Activated CD8-positive, alpha-beta memory T cell treated with anti-CD3 and anti-CD28 coated beads for 36 hours (primary cell): ENCODE results near the gene NEMF. TPM values are rescaled to one million over a fixed set of nuclear protein-coding genes. Genes with fewer than 3 reads are reported as not detected.
"Not testable (repeated sequence)": the region's sequence is repeated elsewhere in the genome, so short reads cannot be mapped to it uniquely, and the experiment has no call there.

ENCODE experiments used
- CTCF ChIA-PET: fragments of 350-600 bp; sonication (Branson Sonifier 250); formaldehyde crosslinking; loops from one replicate; lab custom pipeline; 2021; ENCODE audit warnings: antibody characterized with exemption; lab: Charles Lee
- POLR2A ChIA-PET: fragments of 350-600 bp; sonication (Branson Sonifier 250); formaldehyde crosslinking; loops from one replicate; lab custom pipeline; 2021; ENCODE audit warnings: antibody characterized with exemption; lab: Charles Lee
- total RNA-seq, 2 experiments: library from RNA; stranded (reverse); gene quantifications; one replicate each; pipeline ENCODE4 v1.2.3, GENCODE V29; 2021

Gene NEMF
- total RNA-seq, 2 experiments from 2014 or later = 73.3 to 74.7 TPM

DNA sequence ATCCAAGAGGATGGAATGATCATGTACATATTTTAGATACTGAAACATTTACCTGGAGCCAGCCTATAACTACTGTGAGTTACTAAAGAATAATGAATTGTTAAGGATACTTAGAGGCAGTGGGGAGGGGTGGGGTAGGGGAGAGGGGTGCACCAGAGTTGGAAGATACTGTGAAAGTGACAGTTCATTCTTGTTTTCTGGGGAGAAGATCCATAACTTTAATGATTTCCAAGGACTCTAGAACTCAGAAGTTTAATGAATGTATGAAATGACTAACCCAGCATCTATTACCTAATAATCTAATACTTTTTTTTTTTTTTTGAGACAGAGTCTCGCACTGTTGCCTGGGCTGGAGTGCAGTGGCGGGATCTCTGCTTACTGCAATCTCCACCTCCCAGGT lies 74.2 kb downstream of the NEMF start:
- ChIA-PET POLR2A (no interaction called here), CTCF (no interaction called here)

DNA sequence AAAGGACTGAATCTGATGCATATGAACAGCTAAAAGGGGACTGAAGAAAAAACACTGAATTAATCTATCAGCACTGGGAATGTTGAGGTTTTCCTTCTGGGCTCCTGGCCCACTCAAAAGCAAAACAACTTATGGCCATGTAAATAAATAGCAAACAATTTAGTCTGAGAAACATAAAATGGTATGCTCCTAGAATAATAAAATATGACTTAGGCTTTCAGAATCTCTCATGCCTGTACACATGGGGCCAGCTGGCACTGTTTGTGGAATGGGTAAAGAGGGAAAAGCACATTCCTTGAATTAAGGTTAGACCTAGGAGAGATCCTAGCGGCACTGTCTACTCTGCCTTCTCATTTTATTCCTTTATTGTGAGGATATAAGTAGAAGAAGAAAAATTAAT lies 78.5 kb downstream of the NEMF start:
- POLR2A ChIA-PET = interaction anchor here (0.6 kb wide), 1 partner anchor 28 kb away, joined by 5 read pairs; no protein-coding TSS in a partner anchor
- CTCF ChIA-PET = no interaction called here

DNA sequence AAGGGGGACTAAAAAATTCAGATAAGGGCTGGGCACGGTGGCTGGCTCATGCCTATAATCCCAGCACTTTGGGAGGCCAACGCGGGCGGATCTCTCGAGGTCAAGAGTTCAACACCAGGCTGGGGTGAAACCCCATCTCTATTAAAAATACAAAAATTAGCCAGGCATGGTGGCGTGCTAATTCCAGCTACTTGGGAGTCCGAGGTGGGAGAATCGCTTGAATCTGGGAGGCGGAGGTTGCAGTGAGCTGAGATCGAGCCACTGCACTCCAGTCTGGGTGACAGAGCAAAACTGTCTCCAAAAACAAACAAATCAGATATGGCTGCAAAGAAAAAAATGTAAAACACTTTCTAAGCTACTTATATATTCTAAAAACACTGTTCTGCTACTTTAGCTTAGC lies 80.9 kb downstream of the NEMF start:
- POLR2A ChIA-PET = interaction anchor here (0.6 kb wide), 1 partner anchor 10 kb away, joined by 3 read pairs; no protein-coding TSS in a partner anchor
- CTCF ChIA-PET = not testable (repeated sequence)

DNA sequence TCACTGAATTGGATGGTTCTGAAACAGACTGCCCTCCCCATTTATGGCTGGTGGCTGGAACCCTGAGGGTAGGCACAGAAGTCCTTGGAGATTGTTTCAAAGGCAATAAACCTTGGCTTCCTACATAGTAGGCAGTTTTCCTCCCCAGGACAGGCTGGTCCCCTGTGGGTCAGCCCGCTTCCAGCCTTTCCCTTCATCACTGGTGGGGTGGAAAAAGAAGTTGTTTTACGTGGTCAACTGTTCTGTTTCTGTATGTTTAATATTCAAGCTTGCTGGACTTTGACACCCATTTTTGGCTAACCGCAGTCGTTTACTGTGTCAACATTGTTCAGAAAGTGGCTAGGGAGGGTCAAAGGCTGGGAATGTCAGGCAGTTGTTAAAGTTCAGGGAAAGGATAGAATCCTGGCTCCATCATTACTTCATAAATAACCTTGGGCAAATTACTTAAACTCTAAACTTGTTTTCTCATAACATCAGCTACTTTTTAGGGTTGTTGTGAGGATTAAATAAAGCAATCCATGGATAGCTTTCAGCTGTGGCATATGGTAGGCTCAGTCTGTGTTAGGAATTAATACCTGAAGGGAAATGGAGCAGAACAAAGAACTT lies 82.3 kb downstream of the NEMF start:
- CTCF ChIA-PET = no interaction called here
- POLR2A ChIA-PET = interaction anchor here (0.8 kb wide), 1 partner anchor 149 kb away, joined by 3 read pairs; no protein-coding TSS in a partner anchor

DNA sequence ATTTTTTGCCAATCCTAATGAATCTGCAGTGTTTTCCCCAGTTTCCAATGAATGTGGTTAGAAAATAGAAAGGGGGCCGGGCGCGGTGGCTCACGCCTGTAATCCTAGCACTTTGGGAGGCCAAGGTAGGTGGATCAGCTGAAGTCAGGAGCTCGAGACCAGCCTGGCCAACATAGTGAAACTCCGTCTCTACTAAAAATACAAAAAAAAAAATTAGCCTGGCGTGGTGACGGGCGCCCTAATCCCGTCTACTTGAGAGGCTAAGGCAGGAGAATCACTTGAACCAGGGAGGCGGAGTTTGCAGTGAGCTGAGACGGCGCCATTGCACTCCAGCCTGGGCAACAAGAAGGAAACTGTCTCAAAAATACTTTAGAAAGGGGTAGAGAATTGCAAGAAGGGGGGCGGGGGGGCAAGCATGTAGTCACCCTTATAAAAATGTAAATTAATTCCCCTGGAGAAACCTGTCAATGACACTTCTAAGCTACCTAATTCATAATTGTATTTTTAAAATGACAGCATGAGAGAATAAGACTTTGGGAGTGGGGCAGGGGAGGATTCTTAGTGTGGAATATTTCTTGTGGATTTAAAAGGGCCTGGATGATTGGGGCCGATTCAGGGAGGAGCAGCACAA lies 82.9 kb downstream of the NEMF start:
- ChIA-PET POLR2A (interaction anchor here (0.5 to 3.0 kb wide), 5 partner anchors 13 to 149 kb away, joined by 3 to 39 read pairs (median 9); partner anchors contain the start of genes DNAAF2, MGAT2, NEMF and RPL36AL), CTCF (interaction anchor here (2.5 to 3.3 kb wide), 2 partner anchors 82 to 135 kb away, joined by 9 to 15 read pairs; partner anchors contain the start of genes DNAAF2 and NEMF)

DNA sequence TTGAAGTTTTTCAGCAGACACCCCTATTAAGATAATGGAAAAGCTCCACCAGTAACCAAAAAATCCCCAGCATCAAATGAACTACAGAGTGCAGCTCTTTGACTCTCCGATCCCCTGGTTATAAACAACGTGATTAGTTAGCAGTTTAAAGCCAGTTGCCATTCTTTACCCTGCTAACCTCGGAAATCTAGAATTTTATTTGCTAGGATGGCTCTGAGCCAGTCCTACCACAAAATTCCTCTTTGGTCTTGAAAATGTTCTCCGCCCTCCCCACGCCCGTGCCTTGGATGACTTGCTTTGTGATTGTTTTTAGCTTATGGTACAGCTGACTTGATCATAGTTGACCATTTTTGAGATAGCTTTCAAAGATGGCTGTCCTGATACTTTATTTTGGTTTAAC lies 83.4 kb downstream of the NEMF start:
- ChIA-PET CTCF (interaction anchor here (0.5 to 3.3 kb wide), 4 partner anchors 11 to 135 kb away, joined by 3 to 15 read pairs (median 6); partner anchors contain the start of genes DNAAF2 and NEMF), POLR2A (interaction anchor here (0.5 to 3.2 kb wide), 10 partner anchors 12 to 347 kb away, joined by 3 to 39 read pairs (median 6); partner anchors contain the start of genes DNAAF2, KLHDC1, MGAT2 and NEMF)

DNA sequence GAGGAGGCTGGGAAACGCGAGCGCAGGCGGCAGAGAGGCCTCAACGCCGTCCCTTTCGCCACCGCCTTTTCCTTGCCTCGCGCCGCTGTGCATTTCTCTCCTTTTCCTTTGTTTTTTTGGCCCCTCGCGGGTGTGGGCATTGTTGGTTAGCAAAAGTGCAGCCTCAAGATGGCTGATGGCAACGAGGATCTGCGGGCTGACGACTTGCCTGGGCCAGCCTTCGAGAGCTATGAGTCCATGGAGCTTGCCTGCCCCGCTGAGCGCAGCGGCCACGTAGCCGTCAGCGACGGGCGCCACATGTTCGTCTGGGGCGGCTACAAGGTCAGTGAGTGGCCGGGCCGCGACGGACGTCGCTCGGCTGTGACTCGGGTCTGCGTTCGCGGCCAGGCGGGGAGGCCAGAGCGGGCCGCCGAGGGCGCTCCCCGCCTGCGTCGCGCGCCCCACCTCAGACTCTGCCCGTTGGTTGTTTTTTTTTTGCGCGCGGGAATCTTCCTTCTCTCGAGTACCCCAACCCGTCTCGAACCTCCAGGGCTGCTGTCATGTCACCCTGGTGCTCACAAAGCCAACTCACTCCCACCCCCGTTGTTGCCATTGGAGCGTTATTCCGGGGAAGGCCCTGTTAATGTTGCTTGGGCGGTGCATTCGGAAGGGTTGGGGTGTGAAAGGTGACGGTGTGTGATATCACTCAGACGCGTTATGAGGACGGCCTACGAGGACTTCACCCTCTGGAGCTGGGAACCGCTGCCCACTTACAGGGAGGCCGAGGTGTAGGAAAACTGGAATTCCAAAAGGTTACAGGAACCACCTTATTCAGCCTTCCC lies 84.1 kb downstream of the NEMF start:
- POLR2A ChIA-PET = interaction anchor here (0.5 to 3.2 kb wide), 15 partner anchors 12 to 348 kb away, joined by 3 to 39 read pairs (median 4); partner anchors contain the start of genes DNAAF2, KLHDC1, LRR1 and MGAT2
- CTCF ChIA-PET = interaction anchor here (0.5 to 3.3 kb wide), 10 partner anchors 11 to 542 kb away, joined by 3 to 15 read pairs (median 4); partner anchors contain the start of genes DNAAF2, KLHDC1, MGAT2 and NEMF

DNA sequence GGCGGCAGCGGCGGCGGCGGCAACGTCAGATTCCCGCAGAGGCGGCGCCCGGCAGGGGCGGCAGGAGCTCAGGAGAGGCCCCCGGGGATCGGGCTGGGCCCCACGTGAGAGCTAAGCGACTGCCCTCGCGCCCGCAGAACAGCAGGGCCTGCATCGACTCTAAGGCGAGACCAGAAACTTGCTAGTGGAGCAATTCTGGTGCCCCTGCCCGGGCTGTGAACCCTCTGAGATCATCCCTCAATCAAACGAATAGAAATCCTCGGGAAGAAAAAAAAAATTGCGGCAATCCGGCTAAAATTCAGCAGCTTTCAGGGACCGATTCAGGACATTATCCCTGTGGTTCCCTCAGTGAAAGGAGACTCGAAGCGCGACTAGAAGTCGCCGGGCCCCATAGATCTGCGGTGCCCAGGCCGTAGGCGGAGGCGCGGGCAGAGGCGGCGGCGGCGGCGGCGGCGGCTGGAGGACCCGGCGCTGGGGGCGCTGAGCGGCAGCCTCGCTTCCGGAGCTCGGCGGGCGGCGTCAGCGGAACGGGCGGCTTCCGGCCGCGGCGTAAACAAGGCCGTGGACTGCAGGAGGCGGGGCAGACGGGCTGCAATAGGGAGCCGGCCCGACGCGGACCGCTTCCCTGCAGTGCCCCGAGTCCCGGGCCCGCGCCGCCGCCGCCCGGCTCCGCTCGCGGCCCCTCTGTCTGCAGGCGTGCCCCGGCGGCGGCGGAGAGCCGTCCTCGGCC lies 84.9 kb downstream of the NEMF start, which contains the start of gene KLHDC2:
TSS of gene KLHDC2 (plus strand) at position 583 of the 730 bp plus-strand sequence. CDS start 316 bp downstream, outside the sequence.
- POLR2A ChIA-PET = interaction anchor here (0.6 to 3.2 kb wide), 14 partner anchors 13 to 181 kb away, joined by 3 to 39 read pairs (median 6); partner anchors contain the start of genes DNAAF2, KLHDC1, LRR1 and MGAT2
- CTCF ChIA-PET = interaction anchor here (0.6 to 3.3 kb wide), 13 partner anchors 12 to 543 kb away, joined by 3 to 15 read pairs (median 3); partner anchors contain the start of genes DNAAF2, KLHDC1, MGAT2 and NEMF

DNA sequence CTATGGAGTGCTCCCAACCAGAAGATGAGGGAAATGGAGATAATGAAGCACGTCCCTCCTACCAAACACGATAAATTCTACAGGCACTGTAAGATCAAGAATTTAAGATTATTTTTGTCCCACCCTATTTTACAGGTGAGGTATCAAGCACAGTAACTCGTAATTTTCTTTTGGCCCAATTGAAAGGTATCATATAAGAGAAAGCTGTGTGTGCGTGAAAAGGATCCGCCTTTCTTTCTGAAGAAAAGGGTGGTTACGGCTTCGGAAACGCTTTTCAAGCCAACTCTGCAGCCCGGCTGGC lies 85.4 kb downstream of the NEMF start:
- POLR2A ChIA-PET = interaction anchor here (0.6 to 3.2 kb wide), 9 partner anchors 72 to 181 kb away, joined by 3 to 39 read pairs (median 7); partner anchors contain the start of genes DNAAF2, LRR1, MGAT2 and NEMF
- CTCF ChIA-PET = interaction anchor here (0.6 to 3.3 kb wide), 9 partner anchors 75 to 315 kb away, joined by 3 to 15 read pairs (median 4); partner anchors contain the start of genes DNAAF2, KLHDC1, MGAT2 and NEMF

DNA sequence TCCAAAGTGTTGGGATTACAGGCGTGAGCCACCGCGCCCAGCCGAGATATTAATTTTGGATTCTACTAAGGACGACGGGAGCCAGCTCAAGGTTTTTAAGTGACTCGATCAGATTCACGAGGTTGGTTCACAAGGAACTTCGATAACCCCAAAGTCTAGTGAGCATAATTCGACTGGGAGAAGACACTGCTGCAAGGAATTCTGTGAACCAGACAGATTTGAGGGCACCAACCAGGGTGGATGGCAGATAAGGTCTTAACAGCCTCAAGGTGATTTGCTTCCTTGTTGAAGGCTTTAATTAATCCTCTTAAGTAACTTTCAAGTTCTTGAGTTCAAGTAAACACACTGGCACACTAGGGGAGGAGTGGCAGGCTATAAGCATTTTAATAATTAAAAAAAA lies 85.7 kb downstream of the NEMF start:
- ChIA-PET POLR2A (interaction anchor here (0.6 to 3.2 kb wide), 8 partner anchors 71 to 181 kb away, joined by 3 to 39 read pairs (median 7); partner anchors contain the start of genes DNAAF2, MGAT2, NEMF and POLE2), CTCF (interaction anchor here (0.6 to 3.3 kb wide), 9 partner anchors 70 to 315 kb away, joined by 3 to 15 read pairs (median 4); partner anchors contain the start of genes DNAAF2, KLHDC1 and NEMF)

DNA sequence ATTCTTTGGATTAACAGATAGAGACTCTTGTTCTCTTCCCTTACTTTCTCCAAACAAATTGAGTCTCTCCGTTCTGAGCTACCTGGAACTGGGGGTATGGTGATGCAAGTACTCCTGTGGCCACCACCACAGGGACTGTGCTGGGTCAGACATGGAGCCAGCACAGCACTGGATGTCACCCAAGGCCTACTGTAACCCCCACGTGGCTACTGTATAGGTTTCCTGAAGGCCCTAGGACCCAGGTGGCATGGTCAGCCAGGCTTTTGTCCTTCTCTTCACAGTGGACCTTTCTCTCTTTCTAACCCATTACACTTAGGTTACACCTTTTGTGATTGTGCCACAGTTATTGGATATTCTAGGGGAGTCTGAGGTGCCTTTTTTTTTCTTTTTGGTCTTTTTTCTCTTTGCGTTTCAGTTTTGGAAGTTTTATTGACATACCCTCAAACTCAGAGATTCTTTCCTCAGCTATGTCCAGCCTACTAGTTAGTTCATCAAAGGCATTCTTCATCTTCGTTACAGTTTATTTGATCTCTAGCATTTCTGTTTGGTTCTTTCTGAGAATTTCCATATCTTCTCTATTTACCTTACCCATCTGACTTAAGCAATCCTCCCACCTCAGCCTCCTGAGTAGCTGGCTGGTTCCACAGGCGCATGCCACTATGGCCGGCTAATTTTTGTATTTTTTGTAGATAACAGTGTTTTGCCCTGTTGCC lies 90.6 kb downstream of the NEMF start:
- POLR2A ChIA-PET = no interaction called here
- CTCF ChIA-PET = no interaction called here

DNA sequence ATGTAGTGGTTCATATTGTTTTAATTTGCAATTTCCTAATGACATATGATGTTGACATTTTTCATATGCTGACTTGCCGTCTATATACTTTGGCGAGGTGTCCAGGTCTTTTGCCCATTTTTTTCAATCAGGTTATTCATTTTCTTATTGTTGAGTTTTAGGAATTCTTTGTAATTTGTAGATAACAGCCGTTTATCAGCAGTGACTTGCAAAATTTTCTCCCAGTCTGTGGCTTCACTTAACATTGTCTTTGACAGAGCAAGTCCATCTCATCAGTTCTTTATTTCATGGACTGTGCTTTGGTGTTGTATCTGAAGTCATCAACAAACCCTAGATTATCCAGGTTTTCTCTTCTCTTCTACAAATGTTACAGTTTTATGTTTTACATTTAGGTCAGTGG lies 97.2 kb downstream of the NEMF start:
- CTCF ChIA-PET = no interaction called here
- POLR2A ChIA-PET = no interaction called here

DNA sequence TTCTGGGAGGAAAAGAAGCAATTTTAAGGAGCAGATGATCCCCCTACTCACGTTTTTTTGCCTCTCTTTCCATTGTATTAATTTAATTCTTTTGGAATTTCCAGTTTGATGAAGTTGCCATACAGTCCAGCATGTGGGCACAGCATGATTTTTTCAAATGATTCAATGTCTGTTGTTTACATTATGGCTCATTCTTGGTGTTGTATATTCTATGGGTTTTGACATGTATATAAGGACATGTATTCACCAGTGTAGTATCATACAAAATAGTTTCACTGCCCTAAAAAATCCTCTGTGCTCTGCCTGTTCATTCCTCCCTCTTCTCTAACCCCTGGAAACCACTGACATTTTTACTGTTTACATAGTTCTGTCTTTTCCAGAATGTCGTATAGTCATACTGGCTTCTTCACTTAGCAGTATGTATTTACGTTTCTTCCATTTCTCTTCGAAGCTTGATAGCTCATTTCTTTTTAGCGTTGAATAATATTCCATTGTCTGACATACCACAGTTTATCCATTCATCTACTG lies 98.0 kb downstream of the NEMF start:
- ChIA-PET CTCF (no interaction called here), POLR2A (no interaction called here)

DNA sequence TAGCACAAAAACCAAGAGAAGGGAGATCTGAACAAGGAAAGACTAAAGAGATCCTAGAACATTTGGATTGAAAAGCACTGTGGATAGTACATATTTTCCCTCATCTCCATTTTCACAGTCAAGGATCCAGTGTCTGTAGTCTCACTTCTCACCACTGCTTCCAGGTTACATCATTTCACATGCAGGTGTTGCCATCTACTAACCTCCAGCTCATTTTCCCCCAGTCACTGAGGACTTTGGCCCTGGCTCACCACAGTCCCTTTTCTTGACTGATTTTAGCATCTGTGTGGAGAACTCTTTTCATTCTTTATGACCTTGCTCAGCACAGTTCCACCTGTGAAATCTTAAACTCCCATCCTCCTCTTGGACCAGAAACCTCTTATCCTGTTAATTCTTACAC lies 106.1 kb downstream of the NEMF start:
- POLR2A ChIA-PET, CTCF ChIA-PET: not testable (repeated sequence)

DNA sequence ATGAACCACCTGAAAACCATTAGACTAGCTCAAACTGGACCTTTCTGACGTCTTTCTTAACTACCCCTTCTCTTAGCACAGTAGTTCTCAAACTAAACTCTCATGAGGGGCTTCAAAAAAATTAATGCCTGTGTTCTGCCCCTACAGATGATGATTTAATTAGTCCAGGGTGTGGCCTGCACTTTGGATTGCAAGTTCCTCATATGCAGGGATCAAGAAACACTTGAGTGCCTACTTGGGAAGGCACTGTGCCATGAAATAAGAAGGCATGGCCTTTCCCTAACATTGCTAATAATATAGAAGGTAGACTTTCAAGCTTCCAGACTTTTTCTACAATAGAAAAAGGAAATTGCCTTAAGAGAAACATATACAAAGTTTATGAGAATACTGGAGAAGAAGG lies 107.4 kb downstream of the NEMF start:
- POLR2A ChIA-PET = no interaction called here

DNA sequence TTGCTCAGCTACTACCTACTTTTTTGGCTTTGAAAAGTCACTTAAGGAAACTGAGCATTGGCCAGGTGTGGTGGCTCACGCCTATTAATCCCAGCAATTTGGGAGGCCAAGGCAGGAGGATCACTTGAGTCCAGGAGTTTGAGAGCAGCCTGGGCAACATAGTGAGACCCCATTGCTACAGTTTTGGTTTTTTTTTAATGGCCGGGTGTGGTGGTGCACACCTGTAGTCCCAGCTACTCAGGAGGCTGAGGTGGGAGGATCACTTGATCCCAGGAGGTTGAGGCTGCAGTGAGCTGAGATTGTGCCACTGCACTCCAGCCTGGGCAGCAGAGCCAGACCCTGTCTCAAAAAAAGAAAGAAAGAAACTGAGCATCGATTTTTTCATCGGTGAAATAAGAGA lies 116.9 kb downstream of the NEMF start:
- CTCF ChIA-PET = interaction anchor here (1.0 to 1.2 kb wide), 2 partner anchors 11 to 101 kb away, joined by 3 to 4 read pairs; no protein-coding TSS in a partner anchor
- POLR2A ChIA-PET = not testable (repeated sequence)

More for the DNA sequence above, 107.4 kb downstream of the NEMF start:
- CTCF ChIA-PET = no interaction called here

DNA sequence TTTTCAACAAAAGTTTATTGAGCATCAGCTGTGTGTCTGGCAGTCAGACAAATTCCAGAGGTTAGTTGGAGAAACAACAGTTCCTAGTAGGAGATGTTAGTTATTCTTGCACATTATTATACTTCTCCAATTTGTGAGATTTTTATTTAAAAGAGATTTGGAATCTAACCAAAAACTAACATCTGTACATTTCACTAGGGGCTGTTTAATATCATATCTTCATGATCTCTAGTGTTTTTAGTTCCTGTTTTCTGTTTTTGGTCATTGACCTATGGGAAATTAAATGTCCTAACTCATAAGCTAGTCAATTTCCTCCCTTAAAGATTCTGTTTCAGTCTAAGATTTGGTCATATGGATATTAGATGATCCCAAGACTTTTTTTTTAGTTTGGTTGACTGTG lies 118.8 kb downstream of the NEMF start:
- CTCF ChIA-PET = no interaction called here
- POLR2A ChIA-PET = no interaction called here
